ENCODE results near the gene ZNF275.

ZNF275 gene

DNA sequence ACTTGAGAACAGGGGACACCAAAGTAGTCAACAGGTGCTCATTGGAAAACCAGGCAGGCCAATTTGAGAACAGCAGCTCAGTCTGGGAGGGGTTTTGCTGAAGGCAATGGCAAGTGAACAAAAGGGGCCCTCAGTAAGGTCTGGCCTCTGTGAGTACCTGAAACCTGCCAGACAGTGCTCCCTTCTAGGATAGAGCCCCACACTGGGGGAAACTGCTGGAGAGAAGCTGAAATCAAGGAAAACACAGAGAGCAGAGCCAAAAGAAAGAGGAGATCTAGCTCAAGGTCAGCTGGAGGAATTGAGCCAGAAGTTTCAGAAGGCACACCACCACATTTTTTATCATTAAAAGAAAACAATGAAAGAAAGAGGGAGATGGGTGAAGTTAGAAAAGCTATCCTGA is 39.0 kb downstream of the ZNF275 start:
- Histone ChIP-seq H3F3A (ENCODE audit: insufficient read depth) (no peaks in the 10 kb centered on the region), H3K9ac (ENCODE audit: low read length) (no peak overlapping the region), H3K4me2 (ENCODE audit: low read depth, low read length, poor library complexity, severe bottlenecking) (no peak overlapping the region), H3K36me3 (ENCODE audit: low read length) (no peaks in the 10 kb centered on the region), H3K27me3 (ENCODE audit: low read length) (no peaks in the 10 kb centered on the region), H3K9me3 (ENCODE audit: insufficient read depth, low read length) (no peaks in the 10 kb centered on the region), H3K79me2 (ENCODE audit: insufficient read depth, low read length) (no peaks in the 10 kb centered on the region), H3K9me2 (replicated peaks; ENCODE audit: insufficient read depth, low read length) (no peaks in the 10 kb centered on the region), H3K4me3 (ENCODE audit: insufficient read depth, low read length, poor library complexity, severe bottlenecking) (no peak overlapping the region), H2AFZ (ENCODE audit: low read depth, low read length, severe bottlenecking) (no peak overlapping the region), H3K27ac (ENCODE audit: low read depth, low read length) (no peak overlapping the region), H4K20me1 (ENCODE audit: low read depth, low read length) (no peaks in the 10 kb centered on the region)
- TF ChIP-seq EZH2phosphoT487 (conservative IDR thresholded peaks at IDR 0.05; ENCODE audit: low read length) = no peak
- TF ChIP-seq, protein P1, sequence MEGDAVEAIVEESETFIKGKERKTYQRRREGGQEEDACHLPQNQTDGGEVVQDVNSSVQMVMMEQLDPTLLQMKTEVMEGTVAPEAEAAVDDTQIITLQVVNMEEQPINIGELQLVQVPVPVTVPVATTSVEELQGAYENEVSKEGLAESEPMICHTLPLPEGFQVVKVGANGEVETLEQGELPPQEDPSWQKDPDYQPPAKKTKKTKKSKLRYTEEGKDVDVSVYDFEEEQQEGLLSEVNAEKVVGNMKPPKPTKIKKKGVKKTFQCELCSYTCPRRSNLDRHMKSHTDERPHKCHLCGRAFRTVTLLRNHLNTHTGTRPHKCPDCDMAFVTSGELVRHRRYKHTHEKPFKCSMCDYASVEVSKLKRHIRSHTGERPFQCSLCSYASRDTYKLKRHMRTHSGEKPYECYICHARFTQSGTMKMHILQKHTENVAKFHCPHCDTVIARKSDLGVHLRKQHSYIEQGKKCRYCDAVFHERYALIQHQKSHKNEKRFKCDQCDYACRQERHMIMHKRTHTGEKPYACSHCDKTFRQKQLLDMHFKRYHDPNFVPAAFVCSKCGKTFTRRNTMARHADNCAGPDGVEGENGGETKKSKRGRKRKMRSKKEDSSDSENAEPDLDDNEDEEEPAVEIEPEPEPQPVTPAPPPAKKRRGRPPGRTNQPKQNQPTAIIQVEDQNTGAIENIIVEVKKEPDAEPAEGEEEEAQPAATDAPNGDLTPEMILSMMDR (IDR thresholded peaks at IDR 0.05; ENCODE audit: insufficient read depth, low read length, poor library complexity, severe bottlenecking) = no peak

- no peaks in the 10 kb centered on the region for H3F3A ChIP-seq (ENCODE audit: insufficient read depth)
- H4K20me1 ChIP-seq (ENCODE audit: low read depth, low read length) = no peaks in the 10 kb centered on the region
- H2AFZ ChIP-seq (ENCODE audit: low read depth, low read length, severe bottlenecking) = no peak overlapping the region
- no peak overlapping the region for H3K27ac ChIP-seq (ENCODE audit: low read depth, low read length)
- no peaks in the 10 kb centered on the region for H3K9me3 ChIP-seq (ENCODE audit: insufficient read depth, low read length)
- H3K27me3 ChIP-seq (ENCODE audit: low read length) = no peaks in the 10 kb centered on the region
- H3K9me2 ChIP-seq (replicated peaks; ENCODE audit: insufficient read depth, low read length) = no peaks in the 10 kb centered on the region
- no peak for TF ChIP-seq EZH2phosphoT487 (conservative IDR thresholded peaks at IDR 0.05; ENCODE audit: low read length)
- TF ChIP-seq, protein P1 (IDR thresholded peaks at IDR 0.05; ENCODE audit: insufficient read depth, low read length, poor library complexity, severe bottlenecking) = peak; percentile 20
- no peak overlapping the region for H3K4me2 ChIP-seq (ENCODE audit: low read depth, low read length, poor library complexity, severe bottlenecking)
- no peaks in the 10 kb centered on the region for H3K36me3 ChIP-seq (ENCODE audit: low read length)
- no peaks in the 10 kb centered on the region for H3K79me2 ChIP-seq (ENCODE audit: insufficient read depth, low read length)
- H3K9ac ChIP-seq (ENCODE audit: low read length) = no peak overlapping the region
- no peak overlapping the region for H3K4me3 ChIP-seq (ENCODE audit: insufficient read depth, low read length, poor library complexity, severe bottlenecking)
These were observed 40.5 kb downstream of the ZNF275 start for GRCh38 chrX:153374426-153374825.

DNA sequence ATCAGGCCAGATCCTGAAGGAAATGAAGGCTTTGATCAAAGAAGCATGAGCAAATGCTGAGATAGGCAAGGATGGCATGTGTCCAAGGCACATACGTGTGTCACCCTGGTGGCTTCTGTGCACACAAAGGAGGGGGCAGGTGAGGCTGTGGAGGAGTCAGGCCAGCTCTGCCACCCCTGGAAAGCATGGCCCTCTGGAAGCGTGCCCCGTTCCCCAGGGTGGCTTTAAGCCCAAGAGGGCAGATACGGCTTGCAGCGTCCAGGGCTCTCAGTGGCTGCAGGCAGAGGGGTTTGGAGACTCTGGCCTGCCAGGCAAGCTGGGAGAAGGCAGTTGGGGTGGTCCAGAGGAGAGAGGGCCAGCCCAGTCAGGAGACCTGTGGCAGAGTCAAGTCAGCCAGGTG is 41.6 kb downstream of the ZNF275 start:
- Histone ChIP-seq H3K36me3 (ENCODE audit: low read length) (no peaks in the 10 kb centered on the region), H3K27me3 (ENCODE audit: low read length) (no peaks in the 10 kb centered on the region), H4K20me1 (ENCODE audit: low read depth, low read length) (no peaks in the 10 kb centered on the region), H3K27ac (ENCODE audit: low read depth, low read length) (no peak overlapping the region), H3K79me2 (ENCODE audit: insufficient read depth, low read length) (no peaks in the 10 kb centered on the region), H3K4me3 (ENCODE audit: insufficient read depth, low read length, poor library complexity, severe bottlenecking) (no peak overlapping the region), H3K9me3 (ENCODE audit: insufficient read depth, low read length) (no peaks in the 10 kb centered on the region), H2AFZ (ENCODE audit: low read depth, low read length, severe bottlenecking) (no peak overlapping the region), H3F3A (ENCODE audit: insufficient read depth) (no peaks in the 10 kb centered on the region), H3K9ac (ENCODE audit: low read length) (no peak overlapping the region), H3K9me2 (replicated peaks; ENCODE audit: insufficient read depth, low read length) (no peaks in the 10 kb centered on the region), H3K4me2 (ENCODE audit: low read depth, low read length, poor library complexity, severe bottlenecking) (no peak overlapping the region)
- TF ChIP-seq EZH2phosphoT487 (conservative IDR thresholded peaks at IDR 0.05; ENCODE audit: low read length) = no peak
- TF ChIP-seq, protein P1 (IDR thresholded peaks at IDR 0.05; ENCODE audit: insufficient read depth, low read length, poor library complexity, severe bottlenecking) = no peak

Data from SU-DHL-6 (cell line).